Measurements from ENCODE around the gene ABCG8.

GRCh38 chr2:43812947-43813346 is 25.8 kb upstream of the ABCG8 start:
- TF ChIP-seq MYC (IDR thresholded peaks at IDR 0.05; ENCODE audit: low read depth, low read length) (no peak), CTCF (IDR thresholded peaks at IDR 0.05; ENCODE audit: low read depth, low read length) (no peak), MAX (IDR thresholded peaks at IDR 0.05; ENCODE audit: low read depth, low read length) (no peak), POLR2A (IDR thresholded peaks at IDR 0.05; ENCODE audit: extremely low read depth, insufficient read length) (no peak)

All from NB4 (cell line).